C4-2B (cell line): Measurements from ENCODE around the gene GARNL3.

ENCODE experiments used
- CTCF ChIP-seq: fragments of 450-650 bp; conservative IDR thresholded peaks from 2 replicates; pipeline ENCODE4 v1.5.1; 2017; ENCODE audit warnings: mild to moderate bottlenecking
- ZFX ChIP-seq: fragments of 450-650 bp; IDR thresholded peaks from 2 replicates; pipeline ENCODE4 v1.6.1; 2017

- TF ChIP-seq CTCF (no peak), ZFX (no peak)
These were observed 47.7 kb upstream of the GARNL3 start for GRCh38 chr9:127216888-127217217.
